Peyer's patch (tissue), 4 donors: ENCODE data around the gene RPGR. TPM values are rescaled to one million over a fixed set of nuclear protein-coding genes. Genes with fewer than 3 reads are reported as not detected.

Experiments used
- DNase-seq, 3 donors: peaks; one replicate each; pipeline ENCODE4 v3.0.0-alpha.2; 2017 to 2019
- H3K27ac ChIP-seq, 4 donors: fragments of 200-600 bp; sonication (generic); one replicate each; pipeline ENCODE4 v1.5.1; 2016 to 2019
- H3K27me3 ChIP-seq, 2 donors: fragments of 200-600 bp; sonication (generic); one replicate each; pipeline ENCODE4 v1.5.1; 2019
- H3K36me3 ChIP-seq, 3 donors: fragments of 200-600 bp; sonication (generic); one replicate each; pipeline ENCODE4 v1.5.1; 2016 to 2019
- H3K4me1 ChIP-seq, 4 donors: fragments of 200-600 bp; sonication (generic); one replicate each; pipeline ENCODE4 v1.5.1; 2016 to 2019
- H3K4me3 ChIP-seq, 4 donors: fragments of 200-600 bp; sonication (generic); 1 replicate in 3 of 4; 2 replicates in 1 of 4; pipeline ENCODE4 v1.5.1; 2016 to 2019; ENCODE audit warnings: mild to moderate bottlenecking in 1 of 4
- H3K9me3 ChIP-seq, 4 donors: fragments of 200-600 bp; sonication (generic); one replicate each; pipeline ENCODE4 v1.5.1; 2016 to 2019; ENCODE audit warnings: mild to moderate bottlenecking in 1 of 4
- CTCF ChIP-seq, 6 experiments: fragments of 450-650 bp in 4 of 6; fragments of 200-600 bp in 2 of 6; sonication (generic) in 1 of 6; IDR thresholded peaks; one replicate each; pipeline ENCODE4 v1.5.1; 2017 to 2019; ENCODE audit warnings: antibody characterized with exemption in 6 of 6, mild to moderate bottlenecking in 3 of 6, moderate library complexity in 1 of 6
- POLR2A ChIP-seq, 2 donors: fragments of 450-650 bp; IDR thresholded peaks; one replicate each; pipeline ENCODE4 v1.5.1; 2017; ENCODE audit warnings: antibody characterized with exemption in 2 of 2, mild to moderate bottlenecking in 2 of 2, moderate library complexity in 2 of 2
- total RNA-seq, 4 donors: library from RNA; depleted of rRNA; stranded (reverse); fragments of >200 nt; gene quantifications; one replicate each; pipeline ENCODE4 v1.1.0, GENCODE V29; 2016

RPGR gene
- total RNA-seq, 4 donors from 2014 or later = 5.4 to 72.6 (median 22.3) TPM

DNA sequence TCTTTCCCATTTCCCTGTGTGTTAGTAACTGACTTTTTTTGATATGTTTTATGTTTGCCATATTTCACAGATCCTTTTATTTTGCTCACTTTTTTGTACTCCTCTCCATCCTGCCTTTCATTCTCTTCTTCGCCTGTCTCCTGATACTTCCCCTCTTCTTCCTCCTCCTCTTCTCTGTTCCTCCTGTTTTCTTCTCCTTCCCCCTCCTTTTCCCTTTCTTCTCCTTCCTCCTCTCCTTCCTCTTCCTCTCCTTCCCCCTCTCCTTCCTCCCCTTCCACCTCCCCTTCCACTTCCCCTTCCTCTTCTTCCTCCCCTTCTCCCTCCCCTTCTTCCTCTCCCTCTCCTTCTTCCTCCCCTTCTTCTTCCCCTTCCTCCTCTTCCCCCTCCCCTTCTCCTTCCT is 41.7 kb downstream of the RPGR start:
- Histone ChIP-seq H3K9me3 (no peaks in the 10 kb centered on the region), H3K4me1 (no peaks in the 10 kb centered on the region), H3K27ac (no peak overlapping the region), H3K27me3 (no peaks in the 10 kb centered on the region), H3K4me3 (no peak overlapping the region), H3K36me3 (no peaks in the 10 kb centered on the region)
- DNase-seq = no peak
- TF ChIP-seq POLR2A (IDR thresholded peaks at IDR 0.05) (no peak), CTCF (IDR thresholded peaks at IDR 0.05) (no peak)

- H3K4me1 ChIP-seq = no peaks in the 10 kb centered on the region
- H3K9me3 ChIP-seq = no peaks in the 10 kb centered on the region
- peak in 2 of 6 experiments; percentile 9 to 14 for TF ChIP-seq CTCF (IDR thresholded peaks at IDR 0.05)
- no peak for TF ChIP-seq POLR2A (IDR thresholded peaks at IDR 0.05)
- DNase-seq = no peak
- H3K27me3 ChIP-seq = no peaks in the 10 kb centered on the region
- H3K27ac ChIP-seq = no peak overlapping the region
- no peaks in the 10 kb centered on the region for H3K36me3 ChIP-seq
- no peak overlapping the region for H3K4me3 ChIP-seq
Measured at GRCh38 chrX:38282049-38282448, 45.3 kb downstream of the RPGR start.

DNA sequence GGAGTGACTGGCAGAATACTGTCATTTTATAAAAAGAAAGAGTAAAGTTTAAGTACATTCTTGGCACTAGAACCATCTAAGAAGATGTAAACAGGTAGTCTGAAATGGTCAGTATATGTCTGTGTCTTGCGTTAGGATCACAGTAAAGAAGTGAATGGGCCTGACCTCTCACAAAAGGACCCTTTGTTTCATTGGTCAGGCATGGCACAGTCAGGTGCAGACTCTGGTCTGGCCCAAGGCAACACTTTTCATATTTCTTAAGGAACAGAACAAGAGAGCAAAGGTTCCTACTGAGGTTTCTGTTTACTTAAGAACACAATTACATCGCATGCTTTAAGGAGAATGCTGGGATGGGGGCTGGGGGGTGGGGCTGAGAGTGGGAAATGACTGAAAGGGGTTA is 48.1 kb downstream of the RPGR start:
- Histone ChIP-seq H3K9me3 (no peaks in the 10 kb centered on the region), H3K27me3 (no peaks in the 10 kb centered on the region), H3K36me3 (no peaks in the 10 kb centered on the region), H3K4me3 (no peak overlapping the region), H3K4me1 (no peaks in the 10 kb centered on the region), H3K27ac (no peak overlapping the region)
- TF ChIP-seq POLR2A (IDR thresholded peaks at IDR 0.05) (no peak), CTCF (IDR thresholded peaks at IDR 0.05) (no peak)
- no peak for DNase-seq

GRCh38 chrX:38278682-38279081 is 48.6 kb downstream of the RPGR start:
- no peak overlapping the region for H3K27ac ChIP-seq

GRCh38 chrX:38277802-38278201 is 49.5 kb downstream of the RPGR start:
- Histone ChIP-seq H3K27me3 (no peaks in the 10 kb centered on the region), H3K27ac (no peak overlapping the region), H3K4me1 (no peaks in the 10 kb centered on the region), H3K36me3 (no peaks in the 10 kb centered on the region), H3K4me3 (no peak overlapping the region), H3K9me3 (no peaks in the 10 kb centered on the region)
- DNase-seq = no peak
- TF ChIP-seq POLR2A (IDR thresholded peaks at IDR 0.05) = no peak
- TF ChIP-seq CTCF (IDR thresholded peaks at IDR 0.05) = no peak

More at GRCh38 chrX:38278682-38279081, 48.6 kb downstream of the RPGR start:
- Histone ChIP-seq H3K4me1 (no peaks in the 10 kb centered on the region), H3K27me3 (no peaks in the 10 kb centered on the region), H3K9me3 (no peaks in the 10 kb centered on the region), H3K36me3 (no peaks in the 10 kb centered on the region), H3K4me3 (no peak overlapping the region)
- DNase-seq = no peak
- TF ChIP-seq CTCF (IDR thresholded peaks at IDR 0.05) = no peak
- no peak for TF ChIP-seq POLR2A (IDR thresholded peaks at IDR 0.05)

DNA sequence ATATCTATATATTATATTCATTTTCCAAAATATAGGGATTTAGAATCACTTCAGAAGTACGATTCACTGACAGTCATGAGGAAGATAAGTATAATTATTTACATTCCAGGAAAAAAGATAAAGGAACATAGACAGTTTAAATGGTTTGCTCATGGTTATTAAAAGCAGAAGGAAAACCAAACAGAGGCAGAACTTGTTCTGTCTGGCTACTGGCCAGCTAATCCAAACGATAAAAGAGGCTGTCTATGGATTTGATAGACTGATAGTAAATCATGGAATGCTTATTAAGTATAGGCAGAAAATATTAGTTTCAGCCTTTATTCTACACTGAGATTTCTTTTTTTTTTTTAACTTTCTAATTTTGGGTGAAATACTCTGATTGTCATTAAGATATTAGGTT is 50.2 kb downstream of the RPGR start:
- no peaks in the 10 kb centered on the region for H3K36me3 ChIP-seq
- H3K4me1 ChIP-seq = no peaks in the 10 kb centered on the region
- TF ChIP-seq CTCF (IDR thresholded peaks at IDR 0.05) = no peak
- no peak for TF ChIP-seq POLR2A (IDR thresholded peaks at IDR 0.05)
- no peak overlapping the region for H3K4me3 ChIP-seq
- H3K27ac ChIP-seq = no peak overlapping the region
- H3K27me3 ChIP-seq = no peaks in the 10 kb centered on the region
- DNase-seq = no peak
- H3K9me3 ChIP-seq = no peaks in the 10 kb centered on the region
